Caco-2 (cell line): ENCODE measurements around the gene MAD1L1. TPM values are rescaled to one million over a fixed set of nuclear protein-coding genes. Genes with fewer than 3 reads are reported as not detected.

Experiments
- BruUV-seq: library from RNA; stranded (reverse); fragments of 400-500 nt; replicated peaks from 2 replicates; lab custom pipeline; 2021; lab: Mats Ljungman, UMichigan
- CTCF ChIA-PET: fragments of 300-600 bp; sonication (Branson Sonifier 250); formaldehyde crosslinking; loops from one replicate; lab custom pipeline; 2022; ENCODE audit warnings: antibody characterized with exemption; lab: Charles Lee
- POLR2A ChIA-PET: fragments of 300-600 bp; sonication (Branson Sonifier 250); formaldehyde crosslinking; loops from one replicate; lab custom pipeline; 2022; ENCODE audit warnings: antibody characterized with exemption; lab: Charles Lee
- DNase-seq, 2 experiments: peaks; one replicate each; pipeline versions ENCODE4 v3.0.0 to v3.0.0-alpha.2; 2020 to 2022
- H3K27me3 ChIP-seq: replicated peaks from 2 replicates; pipeline ENCODE4 v1.6.0; 2011; ENCODE audit warnings: low read length; ENCODE audit not compliant: control insufficient read depth, insufficient read depth
- H3K36me3 ChIP-seq: 2 replicates; pipeline ENCODE4 v1.5.1; 2011; ENCODE audit warnings: low read length; ENCODE audit not compliant: control insufficient read depth, insufficient read depth
- H3K4me1 ChIP-seq: fragments of 250-450 bp; sonication (Bioruptor Pico); 2 replicates; pipeline ENCODE4 v1.5.1; 2020; ENCODE audit warnings: mild to moderate bottlenecking
- H3K4me3 ChIP-seq: 2 replicates; pipeline ENCODE4 v1.5.1; 2011; ENCODE audit warnings: low read depth, mild to moderate bottlenecking, control low read depth, low read length
- H3K9me3 ChIP-seq: fragments of 250-450 bp; sonication (Bioruptor Pico); 2 replicates; pipeline ENCODE4 v1.5.1; 2020; ENCODE audit warnings: mild to moderate bottlenecking, moderate library complexity
- H3K27ac Mint-ChIP-seq: one replicate; pipeline ENCODE4 v1.8.0; 2022; ENCODE audit warnings: mixed read lengths; ENCODE audit not compliant: unreplicated experiment
- H3K27me3 Mint-ChIP-seq: one replicate; pipeline ENCODE4 v1.8.0; 2022; ENCODE audit warnings: mixed read lengths; ENCODE audit not compliant: insufficient read depth, unreplicated experiment
- H3K36me3 Mint-ChIP-seq: one replicate; pipeline ENCODE4 v1.8.0; 2022; ENCODE audit warnings: mild to moderate bottlenecking, mixed read lengths; ENCODE audit not compliant: insufficient read depth, unreplicated experiment
- H3K4me1 Mint-ChIP-seq: one replicate; pipeline ENCODE4 v1.8.0; 2022; ENCODE audit warnings: low read depth, mixed read lengths; ENCODE audit not compliant: unreplicated experiment
- H3K4me3 Mint-ChIP-seq: one replicate; pipeline ENCODE4 v1.8.0; 2022; ENCODE audit warnings: mild to moderate bottlenecking, moderate library complexity, mixed read lengths; ENCODE audit not compliant: unreplicated experiment
- H3K9me3 Mint-ChIP-seq: one replicate; pipeline ENCODE4 v1.8.0; 2022; ENCODE audit warnings: mixed read lengths; ENCODE audit not compliant: unreplicated experiment
- CTCF ChIP-seq, 2 experiments: fragments of 200-600 bp in 1 of 2; IDR thresholded peaks; 1 replicate in 1 of 2; 2 replicates in 1 of 2; pipeline versions ENCODE4 v1.5.1 to v1.8.0; 2011 to 2022; ENCODE audit warnings: antibody characterized with exemption in 1 of 2, control low read depth in 1 of 2, inconsistent platforms in 1 of 2, low read depth in 1 of 2, low read length in 1 of 2, mild to moderate bottlenecking in 1 of 2, moderate library complexity in 1 of 2; ENCODE audit not compliant: insufficient read depth in 1 of 2, severe bottlenecking in 1 of 2, unreplicated experiment in 1 of 2
- intact Hi-C: fragments of 100-400 bp; cut with micrococcal nuclease; formaldehyde crosslinking; loops from one replicate; pipeline ENCODE4 v1.10.0; 2022; ENCODE audit not compliant: unreplicated experiment
- total RNA-seq: library from RNA; stranded (reverse); gene quantifications from 2 replicates; pipeline ENCODE4 v1.2.3, GENCODE V29; 2022

Gene MAD1L1
- total RNA-seq, 1 experiment from 2014 or later = 58.6 TPM

DNA sequence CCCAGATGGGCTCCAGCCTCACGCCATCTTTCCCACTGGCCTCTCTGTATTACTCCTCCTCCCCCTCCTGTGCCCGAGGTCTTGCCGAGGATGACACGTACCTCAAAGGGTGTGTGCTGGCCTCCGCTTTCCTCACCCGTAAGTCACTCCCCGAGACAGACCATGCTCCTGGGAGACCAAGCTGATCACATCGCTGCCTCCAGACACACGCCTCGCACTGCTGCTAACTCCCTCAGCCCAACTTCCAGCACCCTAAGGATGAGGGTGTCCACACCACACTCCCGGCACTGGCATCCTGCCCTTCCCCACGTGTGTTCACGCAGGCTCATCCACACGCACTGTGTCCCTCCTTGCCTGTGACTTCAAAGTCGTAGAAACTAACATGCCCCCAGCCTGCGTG is 24.0 kb downstream of the MAD1L1 start:
- no peaks in the 10 kb centered on the region for H3K27me3 ChIP-seq
- H3K4me3 ChIP-seq = no peak overlapping the region
- BruUV-seq = no TSS peak
- CTCF ChIA-PET = interaction anchor here (1.7 kb wide), 1 partner anchor 46 kb away, joined by 4 read pairs; no protein-coding TSS in a partner anchor
- POLR2A ChIA-PET = no interaction called here
- no peaks in the 10 kb centered on the region for H3K27me3 Mint-ChIP-seq
- no peak overlapping the region for H3K4me3 Mint-ChIP-seq
- H3K36me3 Mint-ChIP-seq = peaks cover 65% of the 10 kb centered on the region
- peaks cover 17% of the 10 kb centered on the region for H3K4me1 ChIP-seq
- peaks cover 9% of the 10 kb centered on the region for H3K36me3 ChIP-seq
- H3K4me1 Mint-ChIP-seq = peaks cover 9% of the 10 kb centered on the region
- no peak for TF ChIP-seq CTCF (IDR thresholded peaks at IDR 0.05; ENCODE audit: insufficient read depth in 1 of 2, low read depth in 1 of 2, low read length in 1 of 2, severe bottlenecking in 1 of 2, unreplicated experiment in 1 of 2)
- intact Hi-C loops = no loop called here
- H3K9me3 ChIP-seq = no peaks in the 10 kb centered on the region
- no peak for DNase-seq
- no peak overlapping the region for H3K27ac Mint-ChIP-seq
- no peaks in the 10 kb centered on the region for H3K9me3 Mint-ChIP-seq

DNA sequence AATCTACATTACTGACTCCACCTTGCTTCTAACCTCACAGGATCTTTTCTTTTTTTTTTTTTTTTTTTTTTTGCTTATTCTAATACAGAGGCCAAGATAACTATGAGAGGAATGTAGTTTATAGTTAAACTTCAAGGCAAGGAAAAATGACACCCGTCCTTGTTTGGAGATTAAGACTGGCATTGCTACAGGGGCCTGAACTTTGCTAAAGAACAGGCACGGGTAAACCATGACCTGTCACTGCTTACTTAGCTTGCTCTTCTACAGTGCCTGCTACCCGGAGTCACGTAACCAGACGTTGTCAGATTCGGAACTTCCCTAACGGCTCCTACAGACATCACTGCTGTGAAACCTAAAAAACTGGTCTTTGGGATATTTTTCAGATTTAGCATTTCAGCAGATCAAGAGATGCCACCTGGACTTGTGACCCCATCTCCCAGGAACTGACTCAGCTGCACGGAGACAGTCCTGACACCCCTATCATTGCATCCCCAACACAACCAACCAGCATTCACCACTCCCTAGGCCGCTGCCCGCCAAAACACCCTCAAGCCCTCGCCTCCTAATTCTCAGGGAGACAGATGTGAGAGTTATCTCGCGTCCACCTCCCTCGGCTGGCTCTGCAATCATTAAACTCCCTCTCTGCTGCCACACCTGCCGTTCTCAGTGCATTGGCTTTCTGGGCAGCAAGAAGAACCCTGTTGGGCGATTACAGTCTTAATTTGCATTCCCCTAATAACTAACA is 27.5 kb downstream of the MAD1L1 start:
- H3K9me3 Mint-ChIP-seq = no peaks in the 10 kb centered on the region
- Histone ChIP-seq H3K27me3 (no peaks in the 10 kb centered on the region), H3K4me1 (peaks cover 17% of the 10 kb centered on the region), H3K36me3 (peaks cover 11% of the 10 kb centered on the region), H3K9me3 (no peaks in the 10 kb centered on the region), H3K4me3 (no peak overlapping the region)
- H3K27me3 Mint-ChIP-seq = no peaks in the 10 kb centered on the region
- TF ChIP-seq CTCF (IDR thresholded peaks at IDR 0.05; ENCODE audit: insufficient read depth in 1 of 2, low read depth in 1 of 2, low read length in 1 of 2, severe bottlenecking in 1 of 2, unreplicated experiment in 1 of 2) = no peak
- peak overlapping the region; percentile 42 for H3K4me3 Mint-ChIP-seq
- peak; percentile 45 to 52 for DNase-seq
- H3K27ac Mint-ChIP-seq = peak overlapping the region; percentile 69
- ChIA-PET CTCF (no interaction called here), POLR2A (no interaction called here)
- peaks cover 9% of the 10 kb centered on the region for H3K4me1 Mint-ChIP-seq
- no TSS peak for BruUV-seq
- intact Hi-C loops = no loop called here
- peaks cover 61% of the 10 kb centered on the region for H3K36me3 Mint-ChIP-seq

- intact Hi-C loops = no loop called here
- H3K4me1 ChIP-seq = peaks cover 17% of the 10 kb centered on the region
- no peaks in the 10 kb centered on the region for H3K27me3 ChIP-seq
- peak in 1 of 2 experiments; percentile 9 for DNase-seq
- ChIA-PET CTCF (no interaction called here), POLR2A (no interaction called here)
- H3K9me3 ChIP-seq = no peaks in the 10 kb centered on the region
- no peak for TF ChIP-seq CTCF (IDR thresholded peaks at IDR 0.05; ENCODE audit: insufficient read depth in 1 of 2, low read depth in 1 of 2, low read length in 1 of 2, severe bottlenecking in 1 of 2, unreplicated experiment in 1 of 2)
- Mint-ChIP-seq H3K4me3 (no peak overlapping the region), H3K27ac (peak overlapping the region; percentile 69), H3K36me3 (peaks cover 57% of the 10 kb centered on the region), H3K27me3 (no peaks in the 10 kb centered on the region), H3K4me1 (peaks cover 9% of the 10 kb centered on the region), H3K9me3 (no peaks in the 10 kb centered on the region)
- no TSS peak for BruUV-seq
- no peak overlapping the region for H3K4me3 ChIP-seq
- peaks cover 11% of the 10 kb centered on the region for H3K36me3 ChIP-seq
These were observed 28.3 kb downstream of the MAD1L1 start for GRCh38 chr7:2204446-2204845.
